A549 (cell line): ENCODE measurements around the gene MED13L. TPM values are rescaled to one million over a fixed set of nuclear protein-coding genes. Genes with fewer than 3 reads are reported as not detected.

Experiments used
- ATAC-seq, 2 experiments: fragments of 200-7000 bp in 1 of 2; fragments of >200 bp in 1 of 2; cut with Nextera tagmentation in 1 of 2; cut with Tn5 transposase in 1 of 2; 3 replicates each; pipeline versions ENCODE4 v1.8.0 to v1.9.1; 2018 to 2020; ENCODE audit warnings: mild to moderate bottlenecking in 1 of 2, moderate library complexity in 1 of 2
- CTCF ChIA-PET: fragments of 300-600 bp; sonication (Branson Sonifier 250); formaldehyde crosslinking; extraction: SDS; loops from one replicate; lab custom pipeline; 2021; ENCODE audit warnings: antibody characterized with exemption, inconsistent platforms; lab: Yijun Ruan, JAX
- POLR2A ChIA-PET: fragments of 350-600 bp; formaldehyde crosslinking; extraction: SDS; loops from one replicate; lab custom pipeline; 2021; ENCODE audit warnings: antibody characterized with exemption, inconsistent platforms; lab: Yijun Ruan, JAX
- DNase-seq, 2 experiments: peaks; one replicate each; pipeline versions ENCODE4 v3.0.0 to v3.0.0-alpha.2; 2011 to 2016; ENCODE audit warnings: low read depth in 1 of 2, low spot score in 1 of 2
- FAIRE-seq: peaks from 2 replicates; lab custom pipeline; 2011; peaks lifted over from hg19 to GRCh38; lab: Jason Lieb, UNC
- H3K27ac ChIP-seq, 2 experiments: fragments of >200 bp; sonication (Bioruptor Twin); formaldehyde crosslinking; 3 replicates each; pipeline ENCODE4 v1.5.1; 2016 to 2017
- H3K4me1 ChIP-seq: fragments of >200 bp; sonication (Bioruptor Twin); formaldehyde crosslinking; 3 replicates; pipeline ENCODE4 v1.6.1; 2016
- H3K4me2 ChIP-seq: fragments of >200 bp; sonication (Bioruptor Twin); formaldehyde crosslinking; 3 replicates; pipeline ENCODE4 v1.6.1; 2016
- H3K4me3 ChIP-seq: fragments of >200 bp; sonication (Bioruptor Twin); formaldehyde crosslinking; 3 replicates; pipeline ENCODE4 v1.5.1; 2016
- H3K9me3 ChIP-seq: fragments of >200 bp; sonication (Bioruptor Twin); formaldehyde crosslinking; 3 replicates; pipeline ENCODE4 v1.6.1; 2016
- CEBPB ChIP-seq, 2 experiments: fragments of >200 bp in 1 of 2; sonication (Bioruptor Twin) in 1 of 2; formaldehyde crosslinking in 1 of 2; IDR thresholded peaks; 2 replicates each; pipeline ENCODE4 v1.6.1; 2012 to 2016
- EHMT2 ChIP-seq: fragments of 200-600 bp; sonication (generic); IDR thresholded peaks from 2 replicates; pipeline ENCODE4 v1.6.1; 2016; ENCODE audit warnings: antibody characterized with exemption, low read depth, mild to moderate bottlenecking, moderate library complexity
- EP300 ChIP-seq, 2 experiments: fragments of >200 bp; sonication (Bioruptor Twin); formaldehyde crosslinking; IDR thresholded peaks; 2 replicates in 1 of 2; 3 replicates in 1 of 2; pipeline ENCODE4 v1.6.1; 2016 to 2017
- ESRRA ChIP-seq: fragments of 150-350 bp; IDR thresholded peaks from 2 replicates; pipeline ENCODE4 v1.6.1; 2014; ENCODE audit warnings: mild to moderate bottlenecking, low read length, borderline replicate concordance
- FOSB ChIP-seq: fragments of 250-450 bp; sonication (Bioruptor Pico); IDR thresholded peaks from 2 replicates; pipeline ENCODE4 v1.5.0; 2020; ENCODE audit warnings: mild to moderate bottlenecking, moderate library complexity
- FOSL2 ChIP-seq, 2 experiments: fragments of 450-650 bp in 1 of 2; fragments of >200 bp in 1 of 2; sonication (Bioruptor Twin) in 1 of 2; formaldehyde crosslinking; IDR thresholded peaks; 2 replicates each; pipeline versions ENCODE4 v1.5.0 to v1.6.1; 2016 to 2020; ENCODE audit warnings: mild to moderate bottlenecking in 1 of 2, moderate library complexity in 1 of 2
- FOXS1 ChIP-seq: fragments of 250-450 bp; sonication (Bioruptor Pico); IDR thresholded peaks from 2 replicates; pipeline ENCODE4 v1.5.0; 2020; ENCODE audit warnings: mild to moderate bottlenecking, moderate library complexity
- HES2 ChIP-seq: fragments of >200 bp; sonication (Bioruptor Twin); formaldehyde crosslinking; IDR thresholded peaks from 2 replicates; pipeline ENCODE4 v1.6.1; 2016
- HEYL ChIP-seq: fragments of 250-450 bp; sonication (Bioruptor Pico); IDR thresholded peaks from 2 replicates; pipeline ENCODE4 v1.8.0; 2021; ENCODE audit warnings: mild to moderate bottlenecking, moderate library complexity
- HOXA7 ChIP-seq: fragments of 250-450 bp; sonication (Bioruptor Pico); IDR thresholded peaks from 2 replicates; pipeline ENCODE4 v1.5.0; 2020; ENCODE audit warnings: mild to moderate bottlenecking, moderate library complexity
- KDM5A ChIP-seq: fragments of 200-600 bp; sonication (generic); IDR thresholded peaks from 2 replicates; pipeline ENCODE4 v1.6.1; 2016; ENCODE audit warnings: antibody characterized with exemption, mild to moderate bottlenecking
- MAX ChIP-seq: IDR thresholded peaks from 2 replicates; pipeline ENCODE4 v1.6.1; 2012
- NPAS2 ChIP-seq: fragments of 250-450 bp; sonication (Bioruptor Pico); IDR thresholded peaks from 2 replicates; pipeline ENCODE4 v1.8.0; 2022; ENCODE audit warnings: mild to moderate bottlenecking, moderate library complexity, borderline replicate concordance
- POLR2A ChIP-seq: IDR thresholded peaks from 2 replicates; pipeline ENCODE4 v1.6.1; 2012; ENCODE audit warnings: mild to moderate bottlenecking, low read length
- RAD21 ChIP-seq, 2 experiments: fragments of >200 bp in 1 of 2; sonication (Bioruptor Twin) in 1 of 2; formaldehyde crosslinking in 1 of 2; IDR thresholded peaks in 1 of 2; conservative IDR thresholded peaks in 1 of 2; 2 replicates in 1 of 2; 3 replicates in 1 of 2; pipeline ENCODE4 v1.6.1; 2012 to 2018; ENCODE audit warnings: inconsistent platforms in 1 of 2
- RCOR1 ChIP-seq: fragments of 150-350 bp; IDR thresholded peaks from 2 replicates; pipeline ENCODE4 v1.6.1; 2014; ENCODE audit warnings: antibody characterized with exemption, low read length, low read depth
- RFX5 ChIP-seq: fragments of 450-650 bp; IDR thresholded peaks from 2 replicates; pipeline ENCODE4 v1.7.1; 2014; ENCODE audit warnings: antibody characterized with exemption, mild to moderate bottlenecking, moderate library complexity
- SREBF2 ChIP-seq: fragments of 450-650 bp; IDR thresholded peaks from 2 replicates; pipeline ENCODE4 v1.6.1; 2014; ENCODE audit warnings: mild to moderate bottlenecking, moderate library complexity
- TFCP2L1 ChIP-seq: fragments of 250-450 bp; sonication (Bioruptor Pico); IDR thresholded peaks from 2 replicates; pipeline ENCODE4 v1.5.0; 2021; ENCODE audit warnings: mild to moderate bottlenecking
- TP53 ChIP-seq: fragments of 250-450 bp; sonication (Bioruptor Pico); IDR thresholded peaks from 2 replicates; pipeline ENCODE4 v1.5.0; 2021; ENCODE audit warnings: mild to moderate bottlenecking, moderate library complexity
- ZC3H11A ChIP-seq: fragments of 450-650 bp; IDR thresholded peaks from 2 replicates; pipeline ENCODE4 v1.6.1; 2014; ENCODE audit warnings: antibody characterized with exemption, mild to moderate bottlenecking
- ZNF302 ChIP-seq: fragments of 250-450 bp; sonication (Bioruptor Pico); IDR thresholded peaks from 2 replicates; pipeline ENCODE4 v1.9.0; 2021; ENCODE audit warnings: inconsistent platforms, mild to moderate bottlenecking, moderate library complexity
- ZSCAN20 ChIP-seq: fragments of 250-450 bp; sonication (Bioruptor Pico); IDR thresholded peaks from 2 replicates; pipeline ENCODE4 v1.8.0; 2022; ENCODE audit warnings: mild to moderate bottlenecking, moderate library complexity
- WGBS: methylation state at CpG from one replicate; pipeline ENCODE4 v1.1.6; 2017; ENCODE audit errors: missing lambda C conversion rate; 5-methylcytosine and 5-hydroxymethylcytosine counted together
- polyA plus RNA-seq, 4 experiments: library from polyadenylated mRNA; depleted of rRNA in 3 of 4; stranded (reverse); fragments of >200 nt; fragmentation: RNase III in 1 of 4; extraction: RNeasy Plus Mini Kit Qiagen cat#74134 plus additional on column Dnase treatment in 1 of 4; gene quantifications; 2 replicates in 3 of 4; 3 replicates in 1 of 4; pipeline ENCODE4 v1.2.3, GENCODE V29; 2011 to 2017
- TF ChIP-seq, protein P1 (sequence below): IDR thresholded peaks from 2 replicates; pipeline ENCODE4 v1.6.1; 2012

MED13L gene
- polyA plus RNA-seq, 2 of the 4 experiments (the other 2 are of a cell fraction), result 23.2 to 134 TPM

DNA sequence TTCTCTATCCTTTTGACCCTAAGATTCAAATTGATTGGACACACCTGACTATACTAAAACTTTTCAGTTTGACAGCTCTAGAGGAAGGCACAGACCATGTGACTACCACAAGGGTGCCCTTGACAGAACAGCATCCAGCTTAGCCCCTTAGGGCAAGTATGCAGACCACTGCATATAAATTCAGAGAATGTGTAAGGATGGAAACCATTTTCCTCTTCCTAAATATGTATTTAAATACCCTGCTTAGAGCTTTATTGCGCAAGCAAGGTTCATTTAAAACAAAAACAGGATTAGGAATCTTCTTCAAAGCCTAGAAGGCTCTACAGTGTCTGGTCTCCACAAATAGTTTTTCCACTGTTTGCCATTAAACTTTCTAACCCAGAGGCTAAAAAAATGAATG, 202.8 kb downstream of the MED13L start:
- H3K27ac ChIP-seq, result no peak overlapping the region
- ATAC-seq (no peak), DNase-seq (no peak)
- 98% methylated on average over 1 of the region's 1 CpG for WGBS
- CTCF ChIA-PET, result interaction anchor here (1.1 kb wide), 1 partner anchor 9 kb away, joined by 4 read pairs; no protein-coding TSS in a partner anchor
- TF ChIP-seq TFCP2L1 (CRISPR knock-in tag) (no peak), CEBPB (IDR thresholded peaks at IDR 0.05) (peak; percentile 59 to 79; a peak in 3 of 4 replicates), ESRRA (no peak), TP53 (CRISPR knock-in tag) (no peak), RFX5 (no peak), ZNF302 (CRISPR knock-in tag) (no peak)
- TF ChIP-seq, protein P1, sequence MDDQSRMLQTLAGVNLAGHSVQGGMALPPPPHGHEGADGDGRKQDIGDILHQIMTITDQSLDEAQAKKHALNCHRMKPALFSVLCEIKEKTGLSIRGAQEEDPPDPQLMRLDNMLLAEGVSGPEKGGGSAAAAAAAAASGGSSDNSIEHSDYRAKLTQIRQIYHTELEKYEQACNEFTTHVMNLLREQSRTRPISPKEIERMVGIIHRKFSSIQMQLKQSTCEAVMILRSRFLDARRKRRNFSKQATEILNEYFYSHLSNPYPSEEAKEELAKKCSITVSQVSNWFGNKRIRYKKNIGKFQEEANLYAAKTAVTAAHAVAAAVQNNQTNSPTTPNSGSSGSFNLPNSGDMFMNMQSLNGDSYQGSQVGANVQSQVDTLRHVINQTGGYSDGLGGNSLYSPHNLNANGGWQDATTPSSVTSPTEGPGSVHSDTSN, result no peak
- TF ChIP-seq, all 56 proteins: peak for 1
- Histone ChIP-seq H3K4me3 (no peak overlapping the region), H3K9me3 (no peaks in the 10 kb centered on the region), H3K4me2 (no peak overlapping the region), H3K4me1 (no peaks in the 10 kb centered on the region)
- no peak for FAIRE-seq
- POLR2A ChIA-PET, result no interaction called here

GRCh38 chr12:116071555-116072230, 205.8 kb downstream of the MED13L start:
- H3K4me1 ChIP-seq, result no peaks in the 10 kb centered on the region; the same call in 2 of the 3 replicates
- FAIRE-seq (no peak), DNase-seq (no peak), ATAC-seq (no peak)
- TF ChIP-seq MAX (no peak), FOSB (CRISPR knock-in tag) (no peak), ZC3H11A (no peak), FOXS1 (CRISPR knock-in tag) (no peak), SREBF2 (no peak), NPAS2 (CRISPR knock-in tag) (no peak), FOSL2 (IDR thresholded peaks at IDR 0.05) (no peak), FOSL2 (CRISPR knock-in tag; IDR thresholded peaks at IDR 0.05) (no peak)
- TF ChIP-seq, all 56 proteins: peak for 0
- 49% methylated on average over 2 of the region's 2 CpGs for WGBS
- Histone ChIP-seq H3K4me2 (no peak overlapping the region), H3K27ac (no peak overlapping the region), H3K9me3 (no peaks in the 10 kb centered on the region), H3K4me3 (no peak overlapping the region)
- POLR2A ChIA-PET, result no interaction called here
- CTCF ChIA-PET, result no interaction called here

DNA sequence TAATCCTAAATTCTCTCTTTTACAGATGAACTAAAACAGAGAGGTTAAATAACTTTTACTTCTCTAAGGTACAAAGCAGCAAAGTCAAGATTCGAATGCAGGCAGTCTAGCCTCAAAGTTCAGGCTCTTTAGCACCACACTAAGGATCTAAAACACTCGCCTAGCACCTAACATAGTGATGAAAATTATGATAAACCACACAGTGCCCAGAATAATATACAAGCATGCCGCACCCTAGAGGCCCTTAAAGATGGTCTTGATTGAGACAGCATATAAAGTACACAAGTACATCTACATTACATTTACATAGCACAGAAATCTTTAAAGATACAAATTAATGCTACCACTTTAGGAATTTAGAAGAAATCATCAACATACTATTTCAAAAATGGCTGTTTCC, 207.0 kb downstream of the MED13L start:
- 94% methylated on average over 3 of the region's 3 CpGs for WGBS
- ChIA-PET CTCF (interaction anchor here (1.4 kb wide), 1 partner anchor 19 kb away, joined by 3 read pairs; no protein-coding TSS in a partner anchor), POLR2A (no interaction called here)
- FAIRE-seq (no peak), ATAC-seq (no peak), DNase-seq (no peak)
- H3K4me2 ChIP-seq, result no peak overlapping the region
- TF ChIP-seq HES2 (no peak), EP300 (IDR thresholded peaks at IDR 0.05) (no peak), NPAS2 (CRISPR knock-in tag) (no peak), HEYL (no peak), FOXS1 (CRISPR knock-in tag) (no peak), RAD21 (conservative IDR thresholded peaks at IDR 0.05 in 1 of 2, IDR thresholded peaks at IDR 0.05 in 1 of 2) (no peak), POLR2A (no peak), EHMT2 (no peak), HOXA7 (CRISPR knock-in tag) (no peak), KDM5A (no peak), ZSCAN20 (CRISPR knock-in tag) (no peak), FOSB (CRISPR knock-in tag) (no peak), RCOR1 (no peak)
- no peak overlapping the region for H3K27ac ChIP-seq
- no peaks in the 10 kb centered on the region for H3K9me3 ChIP-seq
- peaks cover 11% of the 10 kb centered on the region; the same call in 2 of the 3 replicates for H3K4me1 ChIP-seq
- no peak overlapping the region for H3K4me3 ChIP-seq
